Activated CD8-positive, alpha-beta memory T cell treated with anti-CD3 and anti-CD28 coated beads, Interleukin-2, amount 10 ng/mL, durations not matched to agents 7 days and 5 days (primary cell): ENCODE measurements around the gene STT3B. TPM values are rescaled to one million over a fixed set of nuclear protein-coding genes. Genes with fewer than 3 reads are reported as not detected.

Experiments used
- ATAC-seq: fragments of 150-1000 bp; cut with Tn5 transposase; one replicate; pipeline ENCODE4 v1.10.0; 2021; ENCODE audit warnings: moderate library complexity
- CTCF ChIA-PET: fragments of 350-600 bp; sonication (Branson Sonifier 250); formaldehyde crosslinking; loops from one replicate; lab custom pipeline; 2021; ENCODE audit warnings: antibody characterized with exemption; lab: Charles Lee
- DNase-seq: peaks from one replicate; pipeline ENCODE4 v3.0.0-alpha.2; 2020
- H3K27ac Mint-ChIP-seq: one replicate; pipeline ENCODE4 v1.8.0; 2021; ENCODE audit warnings: mild to moderate bottlenecking, mixed read lengths
- H3K27me3 Mint-ChIP-seq: one replicate; pipeline ENCODE4 v1.8.0; 2021; ENCODE audit warnings: mixed read lengths
- H3K36me3 Mint-ChIP-seq: one replicate; pipeline ENCODE4 v1.8.0; 2021; ENCODE audit warnings: mild to moderate bottlenecking, mixed read lengths
- H3K4me1 Mint-ChIP-seq: one replicate; pipeline ENCODE4 v1.8.0; 2021; ENCODE audit warnings: mixed read lengths
- H3K4me3 Mint-ChIP-seq: one replicate; pipeline ENCODE4 v1.8.0; 2021; ENCODE audit warnings: mild to moderate bottlenecking, moderate library complexity, mixed read lengths
- H3K9me3 Mint-ChIP-seq: one replicate; pipeline ENCODE4 v1.8.0; 2022; ENCODE audit warnings: low read depth, mixed read lengths
- total RNA-seq, 2 experiments: library from RNA; stranded (reverse); gene quantifications; one replicate each; pipeline ENCODE4 v1.2.3, GENCODE V29; 2021

The STT3B gene
- total RNA-seq, 2 experiments from 2014 or later: 90.0 to 126 TPM

DNA sequence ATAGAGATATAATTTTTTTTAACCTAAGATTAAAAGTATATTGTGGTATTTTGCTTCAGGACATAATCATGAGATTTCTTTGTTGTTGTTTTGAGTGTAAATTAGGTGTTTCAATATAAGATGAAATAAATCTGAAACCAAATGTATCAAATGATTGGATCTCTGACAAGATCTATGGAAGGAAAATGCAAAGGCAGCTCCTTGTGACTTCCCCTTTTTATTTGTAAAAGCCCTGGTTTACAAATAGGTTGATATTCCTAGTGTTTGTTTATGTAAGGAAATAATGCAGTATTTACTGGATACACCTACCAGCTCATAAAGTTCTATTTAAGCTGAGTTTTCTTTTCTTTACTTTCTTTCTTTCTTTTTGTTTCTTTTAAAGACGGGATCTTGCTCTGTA lies 35.9 kb downstream of the STT3B start:
- no peak overlapping the region for H3K4me3 Mint-ChIP-seq
- ATAC-seq: no peak
- DNase-seq: no peak
- no peaks in the 10 kb centered on the region for H3K27me3 Mint-ChIP-seq
- CTCF ChIA-PET: no interaction called here
- H3K9me3 Mint-ChIP-seq: no peaks in the 10 kb centered on the region
- H3K4me1 Mint-ChIP-seq: peaks cover 46% of the 10 kb centered on the region
- H3K27ac Mint-ChIP-seq: no peak overlapping the region
- H3K36me3 Mint-ChIP-seq: peaks cover 11% of the 10 kb centered on the region

GRCh38 chr3:31571325-31571724 lies 38.6 kb downstream of the STT3B start:
- no peak overlapping the region for H3K4me3 Mint-ChIP-seq
- H3K9me3 Mint-ChIP-seq: no peaks in the 10 kb centered on the region
- DNase-seq (no peak), ATAC-seq (no peak)
- CTCF ChIA-PET: no interaction called here
- peaks cover 45% of the 10 kb centered on the region for H3K4me1 Mint-ChIP-seq
- H3K36me3 Mint-ChIP-seq: peaks cover 11% of the 10 kb centered on the region
- H3K27me3 Mint-ChIP-seq: no peaks in the 10 kb centered on the region
- no peak overlapping the region for H3K27ac Mint-ChIP-seq

GRCh38 chr3:31572236-31573004 lies 39.7 kb downstream of the STT3B start:
- Mint-ChIP-seq H3K27me3 (no peaks in the 10 kb centered on the region), H3K9me3 (no peaks in the 10 kb centered on the region), H3K27ac (no peak overlapping the region), H3K4me3 (no peak overlapping the region), H3K4me1 (peaks cover 38% of the 10 kb centered on the region), H3K36me3 (peaks cover 18% of the 10 kb centered on the region)
- no peak for ATAC-seq
- CTCF ChIA-PET: no interaction called here
- no peak for DNase-seq

- Mint-ChIP-seq H3K4me3 (no peak overlapping the region), H3K27ac (no peak overlapping the region), H3K9me3 (no peaks in the 10 kb centered on the region), H3K36me3 (peaks cover 21% of the 10 kb centered on the region), H3K4me1 (peaks cover 39% of the 10 kb centered on the region), H3K27me3 (no peaks in the 10 kb centered on the region)
- ATAC-seq (peak; percentile 20), DNase-seq (no peak)
- CTCF ChIA-PET: no interaction called here
These were observed 40.5 kb downstream of the STT3B start for GRCh38 chr3:31573036-31573779.

- no peak overlapping the region for H3K27ac Mint-ChIP-seq
These were observed 42.7 kb downstream of the STT3B start for GRCh38 chr3:31575448-31575847.

DNA sequence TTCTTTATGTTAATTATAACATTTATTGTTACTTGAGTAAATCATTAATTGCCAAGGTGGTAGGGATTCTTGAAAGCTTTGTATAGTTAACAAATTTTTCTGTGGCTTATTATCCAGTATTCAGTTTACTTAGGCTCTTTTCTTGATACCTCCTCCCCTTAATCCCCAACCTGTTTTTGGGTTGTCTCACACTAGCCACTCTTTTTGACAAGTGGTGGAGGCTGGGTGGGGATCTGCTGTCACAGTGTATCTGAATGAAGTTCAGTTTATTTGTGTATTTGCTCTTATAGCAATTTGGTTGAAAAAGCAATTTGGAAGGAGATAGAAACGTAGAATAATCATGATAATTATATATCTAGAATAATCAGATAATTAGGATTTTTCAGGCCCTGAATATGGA lies 43.8 kb downstream of the STT3B start:
- CTCF ChIA-PET: no interaction called here
- ATAC-seq (no peak), DNase-seq (no peak)

More at GRCh38 chr3:31575448-31575847, 42.7 kb downstream of the STT3B start:
- no peak for DNase-seq
- no peak overlapping the region for H3K4me3 Mint-ChIP-seq
- CTCF ChIA-PET: no interaction called here
- H3K4me1 Mint-ChIP-seq: peaks cover 36% of the 10 kb centered on the region
- H3K36me3 Mint-ChIP-seq: peaks cover 36% of the 10 kb centered on the region
- H3K27me3 Mint-ChIP-seq: no peaks in the 10 kb centered on the region
- H3K9me3 Mint-ChIP-seq: no peaks in the 10 kb centered on the region
- ATAC-seq: peak; percentile 63

DNA sequence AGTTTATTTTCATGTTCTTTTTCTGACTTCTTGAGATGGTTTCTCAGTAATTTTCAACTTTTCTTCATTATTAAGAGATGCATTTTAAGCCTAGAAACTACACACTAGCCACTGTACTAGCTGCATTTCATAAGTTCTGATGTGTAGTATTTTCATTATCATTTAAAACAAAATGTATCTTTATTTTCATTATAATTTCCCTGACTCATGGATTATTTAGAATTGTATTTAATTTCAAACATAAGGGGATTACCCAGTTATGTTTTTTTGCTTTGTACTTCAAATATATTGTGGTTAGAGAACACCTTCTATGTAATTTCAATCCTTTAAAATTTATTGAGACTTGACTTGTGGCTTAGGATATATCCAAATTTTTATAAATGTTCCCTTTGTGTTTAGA lies 44.5 kb downstream of the STT3B start:
- Mint-ChIP-seq H3K36me3 (peaks cover 47% of the 10 kb centered on the region), H3K4me3 (no peak overlapping the region), H3K4me1 (peaks cover 31% of the 10 kb centered on the region), H3K27ac (no peak overlapping the region), H3K27me3 (no peaks in the 10 kb centered on the region), H3K9me3 (no peaks in the 10 kb centered on the region)
- CTCF ChIA-PET: no interaction called here
- ATAC-seq (no peak), DNase-seq (no peak)

More for the DNA sequence above, 43.8 kb downstream of the STT3B start:
- H3K9me3 Mint-ChIP-seq: no peaks in the 10 kb centered on the region
- H3K27me3 Mint-ChIP-seq: no peaks in the 10 kb centered on the region
- peaks cover 29% of the 10 kb centered on the region for H3K4me1 Mint-ChIP-seq
- H3K27ac Mint-ChIP-seq: no peak overlapping the region
- no peak overlapping the region for H3K4me3 Mint-ChIP-seq
- peaks cover 42% of the 10 kb centered on the region for H3K36me3 Mint-ChIP-seq

- peaks cover 7% of the 10 kb centered on the region for H3K9me3 Mint-ChIP-seq
- H3K4me1 Mint-ChIP-seq: peaks cover 34% of the 10 kb centered on the region
- CTCF ChIA-PET: interaction anchor here (1.5 to 1.9 kb wide), 2 partner anchors 10 to 13 kb away, joined by 4 to 8 read pairs; no protein-coding TSS in a partner anchor
These were observed 47.1 kb downstream of the STT3B start for GRCh38 chr3:31579828-31580227.

DNA sequence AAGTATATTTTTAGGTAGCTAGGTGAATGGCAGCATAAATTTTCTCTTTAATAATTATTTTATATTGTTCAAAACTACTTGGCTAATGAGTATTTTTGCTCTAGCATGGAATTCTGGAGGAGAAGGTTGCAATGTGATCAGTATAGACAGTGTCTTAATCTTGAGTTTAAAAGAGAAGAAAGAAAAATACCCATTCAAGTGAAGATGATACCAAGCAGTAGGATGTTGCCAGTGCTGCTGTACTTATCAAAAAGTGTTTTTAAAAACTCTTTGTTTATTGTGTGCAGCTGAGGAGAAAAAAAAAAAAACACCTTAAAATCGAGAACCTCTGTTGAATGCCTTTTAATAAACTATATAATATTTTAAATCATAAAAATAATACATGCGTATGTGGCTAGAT lies 47.9 kb downstream of the STT3B start:
- Mint-ChIP-seq H3K9me3 (peaks cover 9% of the 10 kb centered on the region), H3K27ac (no peak overlapping the region), H3K36me3 (peaks cover 75% of the 10 kb centered on the region), H3K4me3 (no peak overlapping the region), H3K4me1 (peaks cover 29% of the 10 kb centered on the region), H3K27me3 (no peaks in the 10 kb centered on the region)
- CTCF ChIA-PET: interaction anchor here (1.5 to 1.9 kb wide), 2 partner anchors 11 to 14 kb away, joined by 4 to 8 read pairs; no protein-coding TSS in a partner anchor
- no peak for DNase-seq
- no peak for ATAC-seq

More at GRCh38 chr3:31579828-31580227, 47.1 kb downstream of the STT3B start:
- DNase-seq (no peak), ATAC-seq (no peak)
- H3K27me3 Mint-ChIP-seq: no peaks in the 10 kb centered on the region
- peaks cover 67% of the 10 kb centered on the region for H3K36me3 Mint-ChIP-seq
- H3K27ac Mint-ChIP-seq: no peak overlapping the region
- no peak overlapping the region for H3K4me3 Mint-ChIP-seq

- Mint-ChIP-seq H3K27ac (no peak overlapping the region), H3K27me3 (no peaks in the 10 kb centered on the region), H3K36me3 (peaks cover 82% of the 10 kb centered on the region), H3K4me1 (peaks cover 26% of the 10 kb centered on the region), H3K9me3 (peaks cover 13% of the 10 kb centered on the region), H3K4me3 (no peak overlapping the region)
- DNase-seq (no peak), ATAC-seq (no peak)
- CTCF ChIA-PET: interaction anchor here (1.5 kb wide), 1 partner anchor 12 kb away, joined by 4 read pairs; no protein-coding TSS in a partner anchor
These were observed 48.9 kb downstream of the STT3B start for GRCh38 chr3:31581660-31582059.

DNA sequence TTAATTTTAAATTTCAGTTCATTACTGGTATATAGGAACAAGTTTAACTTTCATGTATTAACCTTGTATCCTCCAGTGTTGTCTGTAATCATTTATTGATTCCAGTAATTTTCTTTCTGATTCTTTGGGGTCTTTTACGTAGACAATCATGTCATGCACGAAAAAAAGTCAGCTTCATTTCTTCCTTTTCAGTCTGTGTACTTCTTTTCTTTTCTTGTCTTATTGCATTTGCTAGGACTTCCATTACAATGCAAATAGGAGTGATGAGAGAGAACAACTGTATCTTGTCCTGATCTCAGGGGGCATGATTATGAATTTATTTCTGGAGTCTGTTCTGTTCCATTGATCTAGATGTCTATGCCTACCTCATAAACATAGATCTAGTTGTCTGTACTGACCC lies 56.5 kb downstream of the STT3B start:
- Mint-ChIP-seq H3K4me1 (peaks cover 21% of the 10 kb centered on the region), H3K27ac (no peak overlapping the region), H3K9me3 (peaks cover 25% of the 10 kb centered on the region), H3K4me3 (no peak overlapping the region), H3K27me3 (no peaks in the 10 kb centered on the region), H3K36me3 (peaks cover 89% of the 10 kb centered on the region)
- ATAC-seq: no peak
- DNase-seq: no peak
- CTCF ChIA-PET: no interaction called here

- Mint-ChIP-seq H3K9me3 (peaks cover 23% of the 10 kb centered on the region), H3K36me3 (peaks cover 89% of the 10 kb centered on the region), H3K4me3 (no peak overlapping the region), H3K4me1 (peaks cover 27% of the 10 kb centered on the region), H3K27me3 (no peaks in the 10 kb centered on the region), H3K27ac (no peak overlapping the region)
- ATAC-seq: no peak
- CTCF ChIA-PET: no interaction called here
- DNase-seq: no peak
These were observed 57.9 kb downstream of the STT3B start for GRCh38 chr3:31590650-31591049.

DNA sequence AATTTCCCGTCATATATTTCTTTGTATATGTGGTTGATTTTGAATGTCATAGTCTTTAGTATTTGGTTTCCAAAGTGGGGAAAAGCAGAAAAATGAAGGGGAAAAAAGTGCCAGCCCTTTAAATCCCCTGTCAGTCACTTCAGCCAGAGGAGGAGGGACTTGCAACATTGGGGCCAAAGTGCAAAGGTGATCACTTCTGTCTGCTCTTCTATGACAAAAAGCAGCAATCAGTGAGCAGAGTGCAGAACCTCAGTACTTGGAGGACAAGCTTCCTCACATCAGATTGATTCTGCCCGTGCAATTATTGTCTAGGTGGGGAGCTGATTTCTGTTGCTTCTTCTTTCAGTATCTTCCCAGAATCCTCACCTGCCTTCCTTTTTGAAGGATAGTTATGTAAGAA lies 60.0 kb downstream of the STT3B start:
- no peak overlapping the region for H3K4me3 Mint-ChIP-seq
- H3K4me1 Mint-ChIP-seq: peaks cover 33% of the 10 kb centered on the region
- peaks cover 19% of the 10 kb centered on the region for H3K9me3 Mint-ChIP-seq
- peaks cover 78% of the 10 kb centered on the region for H3K36me3 Mint-ChIP-seq
- CTCF ChIA-PET: no interaction called here
- ATAC-seq (no peak), DNase-seq (no peak)
- peak overlapping the region; percentile 86 for H3K27ac Mint-ChIP-seq
- no peaks in the 10 kb centered on the region for H3K27me3 Mint-ChIP-seq

DNA sequence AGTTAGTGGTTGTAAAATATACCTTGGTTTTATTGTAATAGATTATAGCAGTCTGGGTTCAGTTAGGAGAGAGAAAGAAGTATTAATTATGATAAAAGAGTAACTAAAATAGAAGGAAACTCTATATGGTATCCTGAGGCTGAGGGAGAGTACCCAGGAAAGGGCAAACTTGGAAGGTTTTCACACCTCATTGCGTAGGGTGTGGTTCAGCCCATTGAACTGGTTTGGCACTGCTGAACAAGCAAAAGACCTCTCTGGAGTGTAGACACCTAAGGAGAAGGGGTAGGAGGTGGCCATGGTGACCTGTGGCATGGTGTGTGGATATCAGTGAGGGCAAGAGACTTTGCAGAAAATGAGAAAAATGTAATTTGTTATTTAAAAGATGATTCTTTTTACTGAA lies 63.5 kb downstream of the STT3B start:
- ATAC-seq: no peak
- Mint-ChIP-seq H3K27me3 (no peaks in the 10 kb centered on the region), H3K9me3 (peaks cover 3% of the 10 kb centered on the region), H3K27ac (no peak overlapping the region), H3K4me1 (peaks cover 33% of the 10 kb centered on the region), H3K4me3 (no peak overlapping the region), H3K36me3 (peaks cover 69% of the 10 kb centered on the region)
- CTCF ChIA-PET: no interaction called here
- no peak for DNase-seq
